ENCODE data around the gene BLOC1S4.

DNA sequence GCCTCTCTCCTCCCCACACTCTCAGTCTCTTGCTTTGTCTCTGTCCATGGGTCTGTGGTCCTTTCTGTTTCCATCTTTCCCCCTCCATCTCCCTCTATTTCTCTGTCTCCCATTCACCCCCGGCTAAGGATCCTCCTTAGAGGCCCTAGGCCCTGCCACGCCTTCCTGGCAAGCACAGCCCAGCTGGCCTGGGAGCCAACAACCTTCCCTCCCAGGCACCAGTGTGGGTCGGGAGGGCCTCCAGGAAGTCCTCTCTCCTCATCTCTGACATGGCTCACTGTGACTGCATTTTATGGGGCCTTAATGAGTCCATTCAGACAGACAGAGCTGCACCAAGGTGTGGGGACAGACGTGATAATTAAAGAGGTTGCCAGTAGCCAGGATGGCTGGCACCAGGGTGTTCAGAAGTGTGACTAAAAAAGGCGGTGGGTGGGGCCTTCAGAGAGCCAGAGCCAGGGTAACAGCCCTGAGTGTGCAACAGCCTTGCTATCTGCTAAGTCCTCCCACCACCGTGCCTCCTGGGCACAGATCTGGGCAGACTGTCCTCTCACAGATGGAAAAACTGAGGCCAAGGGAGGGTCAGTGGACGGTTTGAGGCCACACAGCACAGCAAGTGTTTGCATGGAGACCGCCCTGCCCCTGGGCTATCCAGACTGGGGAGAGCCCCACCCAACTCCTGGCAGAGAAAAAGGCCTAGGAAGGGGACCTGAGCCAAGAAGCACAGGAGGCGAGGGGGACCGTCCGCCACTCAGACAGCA, 31.5 kb downstream of the BLOC1S4 start:
- TF ChIP-seq, protein P1, sequence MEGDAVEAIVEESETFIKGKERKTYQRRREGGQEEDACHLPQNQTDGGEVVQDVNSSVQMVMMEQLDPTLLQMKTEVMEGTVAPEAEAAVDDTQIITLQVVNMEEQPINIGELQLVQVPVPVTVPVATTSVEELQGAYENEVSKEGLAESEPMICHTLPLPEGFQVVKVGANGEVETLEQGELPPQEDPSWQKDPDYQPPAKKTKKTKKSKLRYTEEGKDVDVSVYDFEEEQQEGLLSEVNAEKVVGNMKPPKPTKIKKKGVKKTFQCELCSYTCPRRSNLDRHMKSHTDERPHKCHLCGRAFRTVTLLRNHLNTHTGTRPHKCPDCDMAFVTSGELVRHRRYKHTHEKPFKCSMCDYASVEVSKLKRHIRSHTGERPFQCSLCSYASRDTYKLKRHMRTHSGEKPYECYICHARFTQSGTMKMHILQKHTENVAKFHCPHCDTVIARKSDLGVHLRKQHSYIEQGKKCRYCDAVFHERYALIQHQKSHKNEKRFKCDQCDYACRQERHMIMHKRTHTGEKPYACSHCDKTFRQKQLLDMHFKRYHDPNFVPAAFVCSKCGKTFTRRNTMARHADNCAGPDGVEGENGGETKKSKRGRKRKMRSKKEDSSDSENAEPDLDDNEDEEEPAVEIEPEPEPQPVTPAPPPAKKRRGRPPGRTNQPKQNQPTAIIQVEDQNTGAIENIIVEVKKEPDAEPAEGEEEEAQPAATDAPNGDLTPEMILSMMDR (conservative IDR thresholded peaks at IDR 0.05; ENCODE audit: low read length): no peak
- TF ChIP-seq EZH2phosphoT487 (IDR thresholded peaks at IDR 0.05; ENCODE audit: borderline replicate concordance): no peak

All from Loucy (cell line).